Ascending aorta (tissue), 2 donors: ENCODE measurements around the gene HDAC10. TPM values are rescaled to one million over a fixed set of nuclear protein-coding genes. Genes with fewer than 3 reads are reported as not detected.
A peak's percentile ranks its signal among the peaks of the same experiment; 100 is the strongest.
"Not testable (repeated sequence)": the region's sequence is repeated elsewhere in the genome, so short reads cannot be mapped to it uniquely, and the experiment has no call there.

ENCODE experiments used
- DNase-seq, 2 donors: peaks; one replicate each; pipeline ENCODE4 v3.0.0-alpha.2; 2019; ENCODE audit warnings: low spot score in 2 of 2
- H3K27ac ChIP-seq, 2 donors: fragments of 200-600 bp; sonication (generic); one replicate each; pipeline ENCODE4 v1.5.1; 2016 to 2017; ENCODE audit warnings: mild to moderate bottlenecking in 1 of 2
- H3K27me3 ChIP-seq: fragments of 200-600 bp; sonication (generic); one replicate; pipeline ENCODE4 v1.5.1; 2017
- H3K36me3 ChIP-seq, 2 donors: fragments of 200-600 bp; sonication (generic); one replicate each; pipeline ENCODE4 v1.5.1; 2016
- H3K4me1 ChIP-seq, 2 donors: fragments of 200-600 bp; sonication (generic); one replicate each; pipeline ENCODE4 v1.5.1; 2016 to 2017; ENCODE audit warnings: mild to moderate bottlenecking in 1 of 2
- H3K4me3 ChIP-seq, 2 donors: fragments of 200-600 bp; sonication (generic); one replicate each; pipeline ENCODE4 v1.5.1; 2016 to 2017; ENCODE audit warnings: mild to moderate bottlenecking in 1 of 2
- H3K9me3 ChIP-seq, 2 donors: fragments of 200-600 bp; sonication (generic); one replicate each; pipeline ENCODE4 v1.5.1; 2016
- CTCF ChIP-seq, 3 experiments: fragments of 200-600 bp in 2 of 3; fragments of 450-650 bp in 1 of 3; sonication (generic) in 2 of 3; IDR thresholded peaks; one replicate each; pipeline ENCODE4 v1.5.1; 2016 to 2019; ENCODE audit warnings: antibody characterized with exemption in 3 of 3, mild to moderate bottlenecking in 1 of 3, moderate library complexity in 1 of 3
- intact Hi-C: fragments of 100-400 bp; cut with DNase I; formaldehyde crosslinking; loops from one replicate; pipeline ENCODE4 v1.15.1; 2023
- total RNA-seq: library from RNA; depleted of rRNA; stranded (reverse); fragments of >200 nt; gene quantifications from one replicate; pipeline ENCODE4 v1.1.0, GENCODE V29; 2016

Gene HDAC10
- total RNA-seq, 1 donor from 2014 or later: 73.2 TPM

DNA sequence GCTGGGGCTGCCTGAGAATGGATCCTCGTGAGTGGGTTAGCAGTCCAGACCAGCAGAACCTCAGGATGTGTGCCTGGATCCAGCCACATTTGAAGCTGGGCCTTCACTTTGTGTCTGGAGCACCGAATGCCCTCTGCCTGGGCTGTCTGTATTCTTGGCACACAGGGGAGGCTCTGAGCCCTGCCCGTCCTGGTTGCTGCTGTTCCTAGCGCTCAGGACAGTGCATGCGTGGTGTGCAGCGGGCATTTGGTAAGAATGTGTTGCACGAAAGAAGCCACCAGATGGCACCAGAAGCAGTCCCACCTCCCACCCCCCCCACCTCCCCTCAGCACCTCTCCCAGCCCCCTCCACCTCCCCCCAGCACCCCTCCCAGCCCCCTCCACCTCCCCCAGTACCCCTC, 23.2 kb upstream of the HDAC10 start:
- peak in 2 of 3 experiments; percentile 30 to 32 for TF ChIP-seq CTCF (IDR thresholded peaks at IDR 0.05)
- Histone ChIP-seq H3K27me3 (no peaks in the 10 kb centered on the region), H3K36me3 (peaks cover 44 to 45% of the 10 kb centered on the region in 2 donors), H3K27ac (no peak overlapping the region), H3K4me1 (peaks cover 9 to 22% of the 10 kb centered on the region in 2 donors), H3K9me3 (no peaks in the 10 kb centered on the region), H3K4me3 (no peak overlapping the region)
- intact Hi-C loops: loop anchor here (2.0 kb wide), 1 partner anchor 68 kb away; the partner anchor contains the start of gene PPP6R2
- no peak for DNase-seq

DNA sequence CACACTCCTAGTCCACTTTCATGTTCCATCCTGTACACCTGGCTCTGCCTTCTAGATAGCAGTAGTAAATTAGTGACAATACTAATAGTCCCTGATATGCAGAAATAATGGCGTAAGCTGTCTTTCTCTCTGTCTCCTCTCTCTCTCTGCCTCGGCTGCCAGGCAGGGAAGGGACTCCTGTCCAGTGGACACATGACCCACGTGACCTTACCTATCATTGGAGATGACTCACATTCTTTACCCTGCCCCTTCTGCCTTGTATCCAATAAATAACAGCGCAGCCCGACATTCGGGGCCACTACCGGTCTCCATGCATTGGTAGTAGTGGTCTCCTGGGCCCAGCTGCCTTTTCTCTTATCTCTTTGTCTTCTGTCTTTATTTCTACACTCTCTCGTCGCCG, 22.7 kb upstream of the HDAC10 start:
- not testable (repeated sequence) for H3K4me3 ChIP-seq, H3K27me3 ChIP-seq, H3K9me3 ChIP-seq, H3K27ac ChIP-seq, DNase-seq
- peaks cover 9 to 22% of the 10 kb centered on the region in 2 donors for H3K4me1 ChIP-seq
- peaks cover 39 to 40% of the 10 kb centered on the region in 2 donors for H3K36me3 ChIP-seq
- intact Hi-C loops: loop anchor here (2.0 kb wide), 1 partner anchor 69 kb away; the partner anchor contains the start of gene PPP6R2

DNA sequence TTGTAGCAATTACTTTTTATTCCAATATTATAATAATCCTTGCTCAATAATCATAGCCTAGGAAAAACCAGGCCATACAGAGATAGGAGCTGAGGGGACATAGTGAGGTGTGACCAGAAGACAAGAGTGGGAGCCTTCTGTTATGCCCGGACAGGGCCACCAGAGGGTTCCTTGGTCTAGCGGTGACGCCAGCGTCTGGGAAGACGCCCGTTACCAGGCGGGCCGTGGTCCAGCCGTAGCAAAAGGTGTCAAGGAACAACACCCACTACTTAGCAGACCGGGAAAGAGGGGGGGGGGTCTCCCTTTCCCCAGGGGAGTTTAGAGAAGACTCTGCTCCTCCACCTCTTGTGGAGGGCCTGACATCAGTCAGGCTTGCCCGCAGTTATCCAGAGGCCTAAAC, 22.3 kb upstream of the HDAC10 start:
- H3K4me3 ChIP-seq, H3K27me3 ChIP-seq, DNase-seq, intact Hi-C loops, H3K27ac ChIP-seq, H3K9me3 ChIP-seq: not testable (repeated sequence)
- Histone ChIP-seq H3K36me3 (peaks cover 35 to 36% of the 10 kb centered on the region in 2 donors), H3K4me1 (peaks cover 9 to 25% of the 10 kb centered on the region in 2 donors)

- no peak overlapping the region for H3K27ac ChIP-seq
- TF ChIP-seq CTCF (IDR thresholded peaks at IDR 0.05): no peak
- DNase-seq: no peak
- intact Hi-C loops: no loop called here
- H3K36me3 ChIP-seq: peaks cover 23 to 24% of the 10 kb centered on the region in 2 donors
- peaks cover 11 to 32% of the 10 kb centered on the region in 2 donors for H3K4me1 ChIP-seq
- H3K27me3 ChIP-seq: no peaks in the 10 kb centered on the region
- no peaks in the 10 kb centered on the region for H3K9me3 ChIP-seq
- H3K4me3 ChIP-seq: peak overlapping the region; percentile 49 to 66
Observed at GRCh38 chr22:50272044-50272802, 21.2 kb upstream of the HDAC10 start.

- Histone ChIP-seq H3K27ac (no peak overlapping the region), H3K4me1 (peaks cover 15 to 34% of the 10 kb centered on the region in 2 donors)
Observed at GRCh38 chr22:50271519-50271970, 20.5 kb upstream of the HDAC10 start.

More at GRCh38 chr22:50271519-50271970, 20.5 kb upstream of the HDAC10 start:
- TF ChIP-seq CTCF (IDR thresholded peaks at IDR 0.05): peak in 1 of 3 experiments; percentile 3
- intact Hi-C loops: loop anchor here (2.0 kb wide), 1 partner anchor 19 kb away; no protein-coding TSS in a partner anchor
- Histone ChIP-seq H3K36me3 (peaks cover 18% of the 10 kb centered on the region in 2 donors), H3K4me3 (peak overlapping the region; percentile 49 to 66), H3K9me3 (no peaks in the 10 kb centered on the region), H3K27me3 (no peaks in the 10 kb centered on the region)
- DNase-seq: no peak
